Measurements from ENCODE around the gene METAP1.

METAP1 gene

GRCh38 chr4:98959411-98959810 is 36.1 kb upstream of the METAP1 start:
- no peak for DNase-seq (ENCODE audit: low read depth)
- no peak overlapping the region for H3K4me3 ChIP-seq (ENCODE audit: control insufficient read depth, low read depth, low read length)
- TF ChIP-seq CTCF (conservative IDR thresholded peaks at IDR 0.05; ENCODE audit: control insufficient read depth, insufficient read depth, low read depth, low read length) = no peak

GRCh38 chr4:98961770-98962169 is 33.8 kb upstream of the METAP1 start:
- TF ChIP-seq CTCF (conservative IDR thresholded peaks at IDR 0.05; ENCODE audit: control insufficient read depth, insufficient read depth, low read depth, low read length) = no peak
- no peak for DNase-seq (ENCODE audit: low read depth)
- H3K4me3 ChIP-seq (ENCODE audit: control insufficient read depth, low read depth, low read length) = no peak overlapping the region

GRCh38 chr4:98963538-98964433 is 31.7 kb upstream of the METAP1 start:
- H3K4me3 ChIP-seq (ENCODE audit: control insufficient read depth, low read depth, low read length) = no peak overlapping the region
- no peak for TF ChIP-seq CTCF (conservative IDR thresholded peaks at IDR 0.05; ENCODE audit: control insufficient read depth, insufficient read depth, low read depth, low read length)
- DNase-seq (ENCODE audit: low read depth) = peak; percentile 59

- no peak for DNase-seq (ENCODE audit: low read depth)
- no peak overlapping the region for H3K4me3 ChIP-seq (ENCODE audit: control insufficient read depth, low read depth, low read length)
- TF ChIP-seq CTCF (conservative IDR thresholded peaks at IDR 0.05; ENCODE audit: control insufficient read depth, insufficient read depth, low read depth, low read length) = no peak
Measured at GRCh38 chr4:98966926-98967325, 28.6 kb upstream of the METAP1 start.

- no peak for TF ChIP-seq CTCF (conservative IDR thresholded peaks at IDR 0.05; ENCODE audit: control insufficient read depth, insufficient read depth, low read depth, low read length)
- no peak overlapping the region for H3K4me3 ChIP-seq (ENCODE audit: control insufficient read depth, low read depth, low read length)
- DNase-seq (ENCODE audit: low read depth) = no peak
Measured at GRCh38 chr4:98967786-98968329, 27.7 kb upstream of the METAP1 start.

- no peak for TF ChIP-seq CTCF (conservative IDR thresholded peaks at IDR 0.05; ENCODE audit: control insufficient read depth, insufficient read depth, low read depth, low read length)
- no peak for DNase-seq (ENCODE audit: low read depth)
- no peak overlapping the region for H3K4me3 ChIP-seq (ENCODE audit: control insufficient read depth, low read depth, low read length)
Measured at GRCh38 chr4:98969878-98970785, 25.4 kb upstream of the METAP1 start.
